HCT116 (cell line): Measurements from ENCODE around the gene CELF4.

Source experiments
- CEBPB ChIP-seq: IDR thresholded peaks from 2 replicates; pipeline ENCODE4 v1.6.1; 2012; ENCODE audit warnings: low read depth
- EGR1 ChIP-seq: IDR thresholded peaks from 2 replicates; pipeline ENCODE4 v1.6.1; 2012; ENCODE audit warnings: low read depth
- EZH2 ChIP-seq: fragments of 200-600 bp; sonication (generic); IDR thresholded peaks from 2 replicates; pipeline ENCODE4 v1.6.1; 2017; ENCODE audit warnings: antibody characterized with exemption, mixed run types
- EZH2phosphoT487 ChIP-seq: fragments of 200-600 bp; IDR thresholded peaks from 2 replicates; pipeline ENCODE4 v1.6.1; 2018; ENCODE audit warnings: antibody characterized with exemption, borderline replicate concordance
- JUND ChIP-seq: IDR thresholded peaks from 2 replicates; pipeline ENCODE4 v1.6.1; 2012
- POLR2A ChIP-seq: IDR thresholded peaks from 2 replicates; pipeline ENCODE4 v1.7.0; 2011; ENCODE audit warnings: borderline replicate concordance; ENCODE audit not compliant: insufficient read depth, insufficient read length; ENCODE audit errors: extremely low read depth
- POLR2AphosphoS5 ChIP-seq: IDR thresholded peaks from 2 replicates; pipeline ENCODE4 v1.6.1; 2011; ENCODE audit warnings: mild to moderate bottlenecking, low read depth, low read length, moderate library complexity
- RAD21 ChIP-seq: IDR thresholded peaks from 2 replicates; pipeline ENCODE4 v1.6.1; 2012; ENCODE audit warnings: low read depth, mild to moderate bottlenecking
- SRF ChIP-seq: IDR thresholded peaks from 2 replicates; pipeline ENCODE4 v1.6.1; 2012; ENCODE audit warnings: low read depth
- TCF7L2 ChIP-seq: IDR thresholded peaks from 2 replicates; pipeline ENCODE4 v1.7.0; 2011; ENCODE audit warnings: borderline replicate concordance, inconsistent platforms; ENCODE audit not compliant: insufficient read depth, insufficient read length; ENCODE audit errors: extremely low read depth
- ZFX ChIP-seq: fragments of 450-650 bp; IDR thresholded peaks from 2 replicates; pipeline ENCODE4 v1.6.1; 2017
- TF ChIP-seq, protein P1 (sequence below), 3 experiments: fragments of 200-600 bp in 1 of 3; sonication (generic) in 1 of 3; IDR thresholded peaks in 2 of 3; conservative IDR thresholded peaks in 1 of 3; 2 replicates each; pipeline ENCODE4 v1.5.1; 2012 to 2017; ENCODE audit warnings: low read depth in 2 of 3, low read length in 2 of 3, antibody characterized with exemption in 1 of 3, borderline replicate concordance in 1 of 3, control low read depth in 1 of 3, mild to moderate bottlenecking in 1 of 3, mixed read lengths in 1 of 3, mixed run types in 1 of 3, moderate library complexity in 1 of 3; ENCODE audit not compliant: insufficient read depth in 1 of 3
- TF ChIP-seq, protein P2 (sequence below): IDR thresholded peaks from 2 replicates; pipeline ENCODE4 v1.6.1; 2012; ENCODE audit warnings: low read depth

DNA sequence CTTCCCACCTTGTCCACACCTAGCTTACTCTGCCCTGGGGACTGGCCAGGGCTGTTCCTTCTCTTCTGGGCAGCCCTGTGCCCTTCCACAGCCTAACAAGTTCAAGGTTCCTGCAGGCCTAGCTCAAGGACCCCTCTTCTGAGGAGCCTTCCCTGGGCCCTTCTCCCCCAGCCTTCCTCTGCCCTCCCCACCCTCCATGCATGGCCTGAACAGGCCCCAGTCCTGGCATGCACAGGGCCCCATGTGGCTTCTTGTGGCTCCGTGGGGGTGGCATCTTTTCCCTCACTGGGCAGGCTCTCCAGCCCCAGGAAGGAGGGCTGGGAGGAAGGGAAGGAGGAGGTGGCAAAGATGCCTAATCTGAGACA is 162.9 kb downstream of the CELF4 start:
- TF ChIP-seq, protein P1, sequence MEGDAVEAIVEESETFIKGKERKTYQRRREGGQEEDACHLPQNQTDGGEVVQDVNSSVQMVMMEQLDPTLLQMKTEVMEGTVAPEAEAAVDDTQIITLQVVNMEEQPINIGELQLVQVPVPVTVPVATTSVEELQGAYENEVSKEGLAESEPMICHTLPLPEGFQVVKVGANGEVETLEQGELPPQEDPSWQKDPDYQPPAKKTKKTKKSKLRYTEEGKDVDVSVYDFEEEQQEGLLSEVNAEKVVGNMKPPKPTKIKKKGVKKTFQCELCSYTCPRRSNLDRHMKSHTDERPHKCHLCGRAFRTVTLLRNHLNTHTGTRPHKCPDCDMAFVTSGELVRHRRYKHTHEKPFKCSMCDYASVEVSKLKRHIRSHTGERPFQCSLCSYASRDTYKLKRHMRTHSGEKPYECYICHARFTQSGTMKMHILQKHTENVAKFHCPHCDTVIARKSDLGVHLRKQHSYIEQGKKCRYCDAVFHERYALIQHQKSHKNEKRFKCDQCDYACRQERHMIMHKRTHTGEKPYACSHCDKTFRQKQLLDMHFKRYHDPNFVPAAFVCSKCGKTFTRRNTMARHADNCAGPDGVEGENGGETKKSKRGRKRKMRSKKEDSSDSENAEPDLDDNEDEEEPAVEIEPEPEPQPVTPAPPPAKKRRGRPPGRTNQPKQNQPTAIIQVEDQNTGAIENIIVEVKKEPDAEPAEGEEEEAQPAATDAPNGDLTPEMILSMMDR (IDR thresholded peaks at IDR 0.05 in 2 of 3, conservative IDR thresholded peaks at IDR 0.05 in 1 of 3; ENCODE audit: borderline replicate concordance in 1 of 3, insufficient read depth in 1 of 3, low read depth in 2 of 3, low read length in 2 of 3): no peak
- TF ChIP-seq EZH2: no peak
- TF ChIP-seq ZFX: no peak
- no peak for TF ChIP-seq EGR1
- no peak for TF ChIP-seq TCF7L2
- TF ChIP-seq CEBPB: no peak
- TF ChIP-seq RAD21: no peak
- TF ChIP-seq, protein P2, sequence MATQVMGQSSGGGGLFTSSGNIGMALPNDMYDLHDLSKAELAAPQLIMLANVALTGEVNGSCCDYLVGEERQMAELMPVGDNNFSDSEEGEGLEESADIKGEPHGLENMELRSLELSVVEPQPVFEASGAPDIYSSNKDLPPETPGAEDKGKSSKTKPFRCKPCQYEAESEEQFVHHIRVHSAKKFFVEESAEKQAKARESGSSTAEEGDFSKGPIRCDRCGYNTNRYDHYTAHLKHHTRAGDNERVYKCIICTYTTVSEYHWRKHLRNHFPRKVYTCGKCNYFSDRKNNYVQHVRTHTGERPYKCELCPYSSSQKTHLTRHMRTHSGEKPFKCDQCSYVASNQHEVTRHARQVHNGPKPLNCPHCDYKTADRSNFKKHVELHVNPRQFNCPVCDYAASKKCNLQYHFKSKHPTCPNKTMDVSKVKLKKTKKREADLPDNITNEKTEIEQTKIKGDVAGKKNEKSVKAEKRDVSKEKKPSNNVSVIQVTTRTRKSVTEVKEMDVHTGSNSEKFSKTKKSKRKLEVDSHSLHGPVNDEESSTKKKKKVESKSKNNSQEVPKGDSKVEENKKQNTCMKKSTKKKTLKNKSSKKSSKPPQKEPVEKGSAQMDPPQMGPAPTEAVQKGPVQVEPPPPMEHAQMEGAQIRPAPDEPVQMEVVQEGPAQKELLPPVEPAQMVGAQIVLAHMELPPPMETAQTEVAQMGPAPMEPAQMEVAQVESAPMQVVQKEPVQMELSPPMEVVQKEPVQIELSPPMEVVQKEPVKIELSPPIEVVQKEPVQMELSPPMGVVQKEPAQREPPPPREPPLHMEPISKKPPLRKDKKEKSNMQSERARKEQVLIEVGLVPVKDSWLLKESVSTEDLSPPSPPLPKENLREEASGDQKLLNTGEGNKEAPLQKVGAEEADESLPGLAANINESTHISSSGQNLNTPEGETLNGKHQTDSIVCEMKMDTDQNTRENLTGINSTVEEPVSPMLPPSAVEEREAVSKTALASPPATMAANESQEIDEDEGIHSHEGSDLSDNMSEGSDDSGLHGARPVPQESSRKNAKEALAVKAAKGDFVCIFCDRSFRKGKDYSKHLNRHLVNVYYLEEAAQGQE: no peak
- TF ChIP-seq POLR2A: no peak
- no peak for TF ChIP-seq POLR2AphosphoS5
- no peak for TF ChIP-seq EZH2phosphoT487
- no peak for TF ChIP-seq SRF
- TF ChIP-seq JUND: no peak
